HG03108 (cell line): Measurements from ENCODE around the gene TK2.
"Not testable (repeated sequence)": the region's sequence is repeated elsewhere in the genome, so short reads cannot be mapped to it uniquely, and the experiment has no call there.

Experiments
- ATAC-seq: cut with Tn5 transposase; IDR thresholded peaks from one replicate; pipeline ENCODE4 v1.9.1; 2021; ENCODE audit warnings: moderate library complexity; ENCODE audit not compliant: unreplicated experiment

The TK2 gene

DNA sequence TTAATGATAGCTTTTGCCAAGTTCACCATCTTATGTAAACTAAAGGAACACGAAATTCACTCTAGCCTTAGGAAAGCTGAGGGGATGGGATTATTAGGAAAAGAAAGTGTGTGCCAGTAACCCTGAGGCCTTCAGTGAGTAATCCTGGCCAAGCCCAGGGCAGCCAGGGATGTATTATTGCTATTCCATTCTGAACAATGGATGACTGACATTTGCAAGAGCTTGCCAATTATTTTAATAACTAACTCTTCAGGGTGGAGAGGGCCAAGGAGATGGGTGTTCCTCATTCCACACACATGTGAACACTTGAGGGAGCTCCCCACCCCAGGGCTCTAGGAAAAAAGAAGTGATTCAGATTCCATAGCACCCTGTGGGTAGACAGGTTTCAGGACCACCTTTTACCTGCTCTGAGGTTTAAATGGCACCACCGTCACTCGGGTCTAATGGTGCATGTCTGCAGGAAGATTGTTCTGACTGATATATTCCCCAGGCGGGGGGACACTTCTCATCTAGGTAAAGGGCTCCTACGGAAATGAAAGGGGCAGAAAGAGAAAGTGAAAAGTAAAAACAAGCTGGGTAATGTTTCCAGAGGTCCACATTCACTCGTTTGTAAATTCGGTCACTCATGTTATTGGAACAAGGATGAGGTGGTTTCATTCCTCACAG is 41.5 kb downstream of the TK2 start:
- ATAC-seq: no peak

DNA sequence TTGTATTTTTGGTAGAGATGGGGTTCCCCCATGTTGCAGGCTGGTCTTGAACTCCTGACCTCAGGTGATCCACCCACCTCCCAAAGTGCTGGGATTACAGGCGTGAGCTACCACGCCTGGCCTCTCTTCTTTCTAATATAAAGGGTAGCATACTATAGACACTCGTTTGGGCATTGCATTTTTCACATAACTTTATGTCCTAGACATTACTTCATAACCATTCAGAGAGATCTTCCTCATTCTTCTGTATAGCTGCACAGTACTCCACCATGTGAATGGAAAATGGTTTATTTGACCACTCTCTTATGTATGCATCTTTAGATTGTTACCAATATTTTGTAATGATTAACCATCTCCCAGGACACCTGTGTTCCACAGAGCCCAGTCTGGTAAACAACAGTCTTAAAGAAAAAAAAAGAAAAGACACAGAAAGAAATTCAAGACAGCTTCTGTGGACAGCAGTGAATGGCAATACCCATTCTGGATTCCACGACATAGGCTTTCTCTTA is 42.1 kb downstream of the TK2 start:
- no peak for ATAC-seq

DNA sequence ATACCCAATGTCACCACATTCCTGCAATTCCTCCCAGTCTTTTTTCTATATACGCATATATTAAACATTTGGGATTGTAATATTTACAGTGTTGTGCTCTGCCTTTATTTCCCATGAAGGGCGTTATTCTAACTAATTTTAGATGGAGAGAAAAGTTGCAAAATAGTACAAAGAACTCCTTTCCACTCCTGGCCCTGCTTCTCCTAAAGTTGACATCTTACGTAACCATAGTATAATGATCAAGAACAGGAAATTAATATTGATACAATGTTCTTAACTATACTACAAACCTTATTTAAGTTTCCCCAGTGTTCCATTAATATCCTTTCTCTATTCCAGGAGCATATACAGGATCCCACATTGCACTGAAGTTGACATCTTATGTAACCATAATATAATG is 46.3 kb downstream of the TK2 start:
- ATAC-seq: no peak

DNA sequence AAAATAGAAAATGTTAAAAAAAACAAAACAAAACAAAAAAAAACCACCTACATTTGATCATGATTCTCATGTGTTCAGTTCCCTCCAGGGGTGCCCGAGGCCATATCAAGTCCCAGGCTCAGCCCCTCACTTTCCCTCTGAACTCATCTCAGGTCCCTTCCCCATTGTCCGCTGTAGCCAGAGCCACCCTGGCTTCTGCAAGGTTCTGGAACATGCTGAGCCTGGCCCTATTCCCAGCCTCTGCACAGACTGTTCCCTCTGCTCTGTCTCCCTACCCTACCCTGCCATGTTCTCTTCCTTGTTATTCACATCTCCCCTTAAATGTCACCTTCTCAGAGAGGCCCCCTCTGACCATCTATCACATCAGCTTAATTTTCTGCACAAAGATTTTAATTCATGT is 46.9 kb downstream of the TK2 start:
- no peak for ATAC-seq

DNA sequence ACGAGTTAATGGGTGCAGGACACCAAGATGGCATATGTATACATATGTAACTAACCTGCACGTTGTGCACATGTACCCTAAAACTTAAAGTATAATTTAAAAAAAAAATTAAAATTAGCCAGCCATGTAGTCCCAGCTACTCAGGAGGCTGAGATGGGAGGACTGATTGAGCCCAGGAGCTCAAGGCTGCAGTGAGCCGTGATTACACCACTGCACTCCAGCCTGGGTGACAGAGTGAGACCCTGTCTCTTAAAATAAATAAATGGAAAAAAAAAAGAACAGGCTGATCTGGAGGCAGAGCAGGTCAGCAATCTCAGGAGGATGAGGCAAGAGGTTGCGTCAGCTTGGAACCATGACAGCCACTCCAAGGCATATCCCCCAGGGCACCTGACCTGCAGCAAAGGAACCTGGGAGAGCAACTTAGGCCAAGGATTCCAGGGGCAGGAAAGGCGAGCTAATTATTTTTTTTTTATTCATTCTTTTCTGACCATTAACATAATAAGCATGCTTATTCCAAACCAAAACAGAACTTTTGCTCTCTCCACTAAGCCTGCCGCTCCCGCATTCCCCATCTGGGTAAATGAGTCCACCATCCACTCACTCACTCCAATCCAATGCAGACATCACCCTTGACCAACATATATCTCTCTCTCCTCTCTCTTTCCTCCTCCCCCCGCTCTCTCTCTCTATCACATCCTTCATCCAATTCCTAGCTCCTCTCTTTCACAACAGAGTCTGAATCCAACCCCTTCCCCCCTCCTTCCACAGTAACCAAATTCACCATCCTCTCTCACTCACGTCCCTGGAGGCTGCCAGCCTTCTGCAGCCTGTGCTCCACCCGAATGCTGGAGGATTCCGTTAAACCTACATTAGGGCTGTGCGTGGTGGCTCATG is 47.7 kb downstream of the TK2 start:
- no peak for ATAC-seq

DNA sequence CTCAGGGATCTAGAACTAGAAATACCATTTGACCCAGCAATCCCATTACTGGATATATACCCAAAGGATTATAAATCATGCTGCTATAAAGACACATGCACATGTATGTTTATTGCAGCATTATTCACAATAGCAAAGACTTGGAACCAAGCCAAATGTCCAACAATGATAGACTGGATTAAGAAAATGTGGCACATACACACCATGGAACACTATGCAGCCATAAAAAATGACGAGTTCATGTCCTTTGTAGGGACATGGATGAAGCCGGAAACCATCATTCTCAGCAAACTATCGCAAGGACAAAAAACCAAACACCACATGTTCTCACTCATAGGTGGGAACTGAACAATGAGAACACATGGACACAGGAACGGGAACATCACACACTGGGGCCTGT is 48.4 kb downstream of the TK2 start:
- not testable (repeated sequence) for ATAC-seq

DNA sequence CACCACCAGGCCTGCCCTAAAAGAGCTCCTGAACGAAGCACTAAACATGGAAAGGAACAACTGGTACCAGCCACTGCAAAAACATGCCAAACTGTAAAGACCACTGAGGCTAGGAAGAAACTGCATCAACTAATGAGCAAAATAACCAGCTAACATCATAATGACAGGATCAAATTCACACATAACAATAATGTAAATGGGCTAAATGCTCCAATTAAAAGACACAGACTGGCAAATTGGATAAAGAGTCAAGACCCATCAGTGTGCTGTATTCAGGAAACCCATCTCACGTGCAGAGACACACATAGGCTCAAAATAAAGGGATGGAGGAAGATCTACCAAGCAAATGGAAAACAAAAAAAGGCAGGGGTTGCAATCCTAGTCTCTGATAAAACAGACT is 52.0 kb downstream of the TK2 start:
- not testable (repeated sequence) for ATAC-seq

DNA sequence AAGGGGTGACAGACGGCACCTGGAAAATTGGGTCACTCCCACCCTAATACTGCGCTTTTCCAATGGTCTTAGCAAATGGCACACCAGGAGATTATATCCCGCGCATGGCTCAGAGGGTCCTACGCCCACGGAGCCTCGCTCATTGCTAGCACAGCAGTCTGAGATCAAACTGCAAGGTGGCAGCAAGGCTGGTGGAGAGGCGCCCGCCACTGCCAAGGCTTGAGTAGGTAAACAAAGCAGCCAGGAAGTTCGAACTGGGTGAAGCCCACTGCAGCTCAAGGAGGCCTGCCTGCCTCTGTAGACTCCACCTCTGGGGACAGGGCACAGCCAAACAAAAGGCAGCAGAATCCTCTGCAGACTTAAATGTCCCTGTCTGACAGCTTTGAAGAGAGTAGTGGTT is 53.7 kb downstream of the TK2 start:
- not testable (repeated sequence) for ATAC-seq

DNA sequence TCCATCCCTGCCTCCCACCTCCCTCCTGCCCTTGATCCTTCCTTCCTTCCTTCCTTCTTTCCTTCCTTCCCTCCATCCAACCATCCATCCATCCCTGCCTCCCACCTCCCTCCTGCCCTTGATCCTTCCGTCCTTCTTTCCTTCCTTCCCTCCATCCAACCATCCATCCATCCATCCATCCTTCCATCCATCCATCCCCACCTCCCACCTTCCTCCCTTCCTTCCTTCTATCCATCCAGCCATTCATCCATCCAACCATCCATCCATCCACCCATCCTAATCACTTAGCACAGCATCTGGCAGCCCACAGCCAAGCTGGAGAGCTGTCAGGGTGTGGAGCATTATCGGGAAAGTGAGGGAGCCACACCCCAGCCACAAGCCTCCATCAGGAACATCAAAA is 54.5 kb downstream of the TK2 start:
- ATAC-seq: no peak

DNA sequence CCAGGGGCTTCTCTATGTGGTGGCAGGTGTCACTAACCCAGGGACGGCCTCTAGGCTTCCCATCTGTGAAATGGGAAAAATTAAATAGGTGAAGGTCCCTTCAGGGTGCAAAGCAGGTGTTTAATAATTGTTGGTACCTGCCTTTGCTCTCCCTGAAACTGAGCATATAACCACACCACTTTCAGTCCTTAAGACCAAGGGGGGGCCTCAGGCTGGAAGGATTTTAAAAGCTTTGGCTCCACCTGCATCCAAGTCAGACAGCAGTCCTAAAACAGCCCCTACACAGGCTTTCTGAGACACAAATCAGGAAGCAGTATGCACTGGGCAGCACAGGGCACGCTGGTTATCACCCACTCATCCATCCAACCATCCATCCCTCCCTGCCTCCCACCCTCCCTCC is 55.0 kb downstream of the TK2 start:
- ATAC-seq: no peak

DNA sequence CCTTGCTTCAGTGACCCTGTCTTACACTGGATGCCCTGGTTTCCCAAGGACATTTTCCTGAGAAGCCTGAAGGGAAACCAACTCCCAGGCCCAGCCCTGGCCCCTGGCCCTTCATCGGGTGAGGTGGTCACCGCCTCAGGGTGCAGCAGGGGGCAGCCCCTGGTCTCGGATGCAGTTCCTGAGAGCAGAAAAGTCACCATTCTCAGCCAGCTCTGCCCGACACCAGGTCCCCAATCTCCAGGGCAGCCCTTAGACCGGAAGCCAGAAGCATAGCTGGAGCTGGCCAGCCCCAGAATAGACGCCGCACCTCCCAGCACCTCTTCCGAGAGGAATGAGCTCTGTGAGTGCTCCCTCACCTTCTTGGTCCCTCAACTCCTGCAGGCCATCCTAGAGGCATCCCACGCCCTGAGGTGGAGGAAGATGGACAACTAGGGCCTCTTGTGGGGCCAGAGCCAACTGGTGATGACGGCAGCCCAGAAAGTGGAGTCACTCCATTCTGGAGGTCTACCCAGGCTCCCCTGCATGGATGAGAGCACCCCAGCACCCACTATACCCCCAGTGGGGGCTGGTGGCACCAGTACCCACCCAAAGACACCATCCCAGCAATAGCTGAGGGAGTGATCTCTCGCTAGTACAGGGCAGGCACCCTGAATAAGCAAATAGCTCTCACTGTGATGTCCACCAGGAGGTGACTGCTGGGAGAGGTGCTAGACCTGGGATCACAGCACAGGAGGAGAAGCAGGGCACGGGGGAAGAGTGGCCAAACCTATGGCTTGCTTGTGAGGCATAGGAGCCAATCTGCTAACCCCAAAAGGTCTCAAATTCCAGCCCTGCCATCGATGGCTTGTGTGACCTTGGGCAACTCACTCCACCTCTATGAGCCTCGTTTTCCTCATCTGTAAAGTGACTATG is 56.2 kb downstream of the TK2 start:
- ATAC-seq: no peak

DNA sequence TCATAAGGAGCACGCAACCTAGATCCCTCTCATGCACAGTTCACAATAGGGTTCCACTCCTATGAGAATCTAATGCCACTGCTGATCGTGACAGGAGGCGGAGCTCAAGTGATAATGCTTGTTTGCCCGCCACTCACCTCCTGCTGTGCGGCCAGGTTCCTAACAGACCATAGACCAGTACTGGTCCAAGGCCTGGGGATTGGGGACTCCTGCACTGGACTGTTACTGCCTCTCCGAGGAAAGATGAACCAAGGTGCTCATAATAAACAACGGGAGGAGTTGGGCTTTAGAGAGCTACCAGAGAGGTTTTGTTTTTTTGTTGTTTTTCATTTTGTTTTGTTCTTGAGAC is 58.2 kb downstream of the TK2 start:
- ATAC-seq: no peak

DNA sequence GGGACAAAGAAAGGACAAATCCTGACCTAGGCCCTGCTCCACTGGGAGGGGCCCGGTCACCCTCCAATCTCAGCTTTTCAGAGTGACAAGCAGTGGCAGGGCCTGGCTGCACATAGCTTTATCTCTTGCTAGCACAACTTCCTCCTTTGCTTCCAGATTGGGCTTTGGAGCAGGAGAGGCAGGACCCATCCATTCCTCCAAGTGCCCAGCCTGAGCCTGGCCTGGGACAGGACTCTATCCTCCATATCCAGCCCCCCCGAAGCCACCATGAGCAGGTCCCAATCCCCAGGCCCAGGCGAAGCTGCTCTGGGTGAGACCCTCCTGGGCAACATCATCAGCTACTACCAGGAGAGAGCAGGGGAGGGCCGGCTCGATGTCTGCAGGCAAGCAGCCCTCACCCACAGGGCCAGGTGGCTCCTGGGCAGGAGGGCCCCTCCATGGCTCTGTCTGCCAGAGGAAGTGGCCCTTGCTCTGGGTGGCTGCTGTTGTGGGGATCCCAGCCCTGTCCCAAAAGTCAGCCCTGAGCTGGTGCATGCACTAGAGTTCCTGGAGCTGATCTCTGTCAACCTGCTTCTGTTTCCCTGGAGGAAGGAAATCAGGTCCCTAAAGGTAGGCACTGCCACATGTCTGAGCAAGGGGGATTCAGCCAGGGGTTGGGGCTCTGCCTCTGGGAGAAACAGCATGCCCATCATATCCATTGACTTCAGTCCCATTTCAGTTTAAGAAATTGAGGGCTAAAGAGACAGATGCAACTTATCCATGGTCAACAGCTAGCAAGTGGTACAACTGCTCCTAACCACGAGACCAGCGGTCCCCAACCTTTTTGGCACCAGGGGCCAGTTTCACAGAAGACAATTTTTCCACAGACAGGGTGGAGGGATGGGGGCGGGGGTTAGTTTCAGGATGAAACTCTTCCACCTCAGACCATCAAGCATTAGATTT is 58.9 kb downstream of the TK2 start:
- no peak for ATAC-seq

DNA sequence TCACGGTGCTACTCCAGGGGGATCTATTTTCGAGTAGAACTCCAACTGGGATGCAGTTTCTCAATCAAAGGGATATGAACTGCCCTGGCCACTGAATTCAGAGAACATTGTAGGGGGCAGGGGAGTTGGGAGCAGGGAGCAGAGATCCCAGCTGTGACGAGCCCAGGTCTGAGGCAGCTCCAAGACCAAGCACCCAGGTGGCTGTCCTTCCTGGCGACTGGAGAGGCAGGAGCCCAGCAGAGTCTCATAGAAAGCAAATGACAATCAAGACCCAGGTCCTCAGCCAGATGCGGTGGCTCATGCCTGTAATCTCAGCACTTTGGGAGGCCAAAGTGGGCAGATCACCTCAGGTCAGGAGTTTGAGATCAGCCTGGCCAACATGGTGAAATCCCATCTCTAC is 60.1 kb downstream of the TK2 start:
- no peak for ATAC-seq

DNA sequence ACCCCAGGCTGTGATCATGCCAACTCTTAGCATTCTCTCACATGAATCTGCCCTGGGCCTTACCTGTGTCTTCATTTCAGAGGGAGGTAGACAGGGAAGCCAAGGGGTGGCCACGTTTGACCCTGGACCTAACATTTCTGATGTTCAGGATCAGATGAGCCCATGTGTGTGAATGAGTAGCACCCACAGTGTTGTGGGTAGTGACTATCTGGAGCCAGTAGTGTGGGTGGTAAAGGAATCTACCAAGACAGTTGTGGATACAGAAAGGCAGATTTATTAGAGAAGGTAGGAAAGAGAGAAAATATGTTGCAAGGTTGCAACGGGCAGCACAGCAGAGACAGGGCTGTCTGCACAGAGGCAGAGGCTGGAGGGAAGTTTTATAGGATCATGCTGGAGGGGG is 60.5 kb downstream of the TK2 start:
- ATAC-seq: no peak

DNA sequence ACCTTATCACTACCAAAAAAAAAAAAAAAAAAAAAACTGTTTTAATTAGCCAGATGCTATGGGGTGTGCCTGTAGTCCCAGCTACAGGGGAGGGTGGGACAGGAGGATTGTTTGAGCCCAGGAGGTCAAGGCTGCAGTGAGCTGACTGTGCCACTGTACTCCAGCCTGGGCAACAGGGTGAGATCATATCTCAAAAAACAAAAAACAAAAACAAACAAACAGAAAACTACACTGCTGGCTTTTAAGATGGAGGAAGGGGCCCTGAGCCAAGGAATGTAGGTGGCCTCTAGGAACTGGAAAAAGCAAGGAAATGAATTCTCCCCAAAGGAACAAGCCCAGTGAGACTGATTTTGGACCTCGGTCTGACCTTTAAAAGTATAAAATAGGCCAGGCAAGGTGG is 61.4 kb downstream of the TK2 start:
- ATAC-seq: no peak

DNA sequence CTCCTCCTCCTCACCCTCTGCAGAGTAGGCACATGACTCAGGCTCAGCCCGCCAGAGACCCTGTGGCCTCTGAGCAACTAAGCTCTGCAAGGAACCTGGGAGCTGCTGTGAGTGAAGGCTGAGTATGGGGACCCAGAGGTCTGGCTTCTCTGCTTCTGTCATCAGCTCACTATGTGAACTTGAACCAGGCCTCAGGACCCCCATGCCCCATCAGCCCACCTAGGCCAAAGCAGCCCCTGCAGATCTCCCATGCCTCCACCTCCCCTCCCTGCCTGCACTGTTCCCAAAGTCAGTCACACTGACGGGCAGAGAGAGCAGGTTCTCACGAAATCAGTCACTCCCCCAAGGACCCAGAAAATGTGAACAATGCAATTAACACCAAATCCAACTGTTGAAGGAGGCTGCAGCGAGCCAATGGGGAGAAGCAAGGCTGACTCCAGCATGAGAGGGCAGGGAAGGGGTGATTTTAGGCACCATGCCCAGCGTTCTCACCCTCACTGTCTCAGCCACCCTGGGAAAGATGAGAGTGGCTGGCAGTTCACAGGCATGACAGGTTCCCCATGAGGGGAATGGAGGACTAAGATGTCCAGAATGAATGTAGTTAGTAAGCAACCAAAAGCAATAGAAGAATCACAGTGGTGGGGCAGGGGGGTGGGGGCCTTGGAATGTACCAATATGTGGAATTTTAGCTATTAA is 62.2 kb downstream of the TK2 start:
- ATAC-seq: no peak

DNA sequence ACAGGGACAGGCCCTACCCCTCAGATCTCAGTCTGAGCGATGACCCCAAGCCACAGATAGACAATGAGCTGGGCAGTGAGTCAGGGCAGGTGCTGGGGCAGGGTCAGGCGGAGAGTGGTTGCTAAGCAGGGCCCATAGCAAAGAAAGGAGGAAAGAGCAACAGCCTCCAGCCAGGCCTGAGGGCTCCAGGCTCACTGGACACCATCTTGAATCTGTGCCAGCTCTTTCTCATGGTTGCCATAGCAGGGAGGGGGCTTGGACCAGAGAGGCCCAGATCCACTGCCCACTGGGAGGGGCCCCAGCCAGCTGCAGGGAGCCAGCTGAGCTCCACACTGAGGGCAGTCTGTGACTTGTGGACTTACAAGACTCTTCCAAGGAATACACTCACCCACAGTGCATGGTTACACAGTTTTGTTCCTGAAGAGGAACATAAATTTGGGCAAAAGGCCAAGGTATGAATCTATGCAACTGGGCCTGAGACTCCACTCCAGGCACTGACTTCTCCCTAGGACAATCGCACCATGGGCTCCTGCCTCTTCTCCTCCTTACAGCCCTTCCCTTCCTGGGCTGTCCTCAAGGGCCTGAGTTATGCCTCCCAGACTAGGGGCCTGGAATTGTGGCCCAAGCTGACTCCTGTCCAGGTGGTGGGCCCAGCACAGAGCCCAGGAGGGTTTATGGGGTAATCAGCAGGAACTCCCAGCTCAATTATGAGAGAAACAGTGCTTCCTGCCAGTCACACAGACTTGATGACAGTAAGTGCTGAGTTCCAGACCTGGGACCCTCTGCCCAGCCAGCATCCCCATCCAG is 62.9 kb downstream of the TK2 start:
- no peak for ATAC-seq
